Gastrocnemius medialis (tissue), 4 donors: ENCODE results near the gene GGT6. TPM values are rescaled to one million over a fixed set of nuclear protein-coding genes. Genes with fewer than 3 reads are reported as not detected.
A peak's percentile ranks its signal among the peaks of the same experiment; 100 is the strongest.

Experiments used
- ATAC-seq, 2 donors: fragments of 150-250 bp; one replicate each; pipeline ENCODE4 v1.9.1; 2016
- DNase-seq, 2 donors: peaks; one replicate each; pipeline ENCODE4 v3.0.0-alpha.2; 2019
- H3K27ac ChIP-seq, 4 donors: fragments of 200-600 bp; sonication (generic); 1 replicate in 1 of 4; 2 replicates in 3 of 4; pipeline ENCODE4 v1.5.1; 2016 to 2018; ENCODE audit warnings: mild to moderate bottlenecking in 2 of 4, moderate library complexity in 1 of 4
- H3K27me3 ChIP-seq, 3 donors: fragments of 200-600 bp; sonication (generic) in 2 of 3; 1 replicate in 1 of 3; 2 replicates in 2 of 3; pipeline versions ENCODE4 v1.5.1 to v1.6.0; 2016 to 2019; ENCODE audit warnings: mild to moderate bottlenecking in 1 of 3, moderate library complexity in 1 of 3
- H3K36me3 ChIP-seq, 2 donors: fragments of 200-600 bp; sonication (generic) in 1 of 2; one replicate each; pipeline ENCODE4 v1.5.1; 2017 to 2018
- H3K4me1 ChIP-seq, 2 donors: fragments of 200-600 bp; sonication (generic) in 1 of 2; one replicate each; pipeline ENCODE4 v1.5.1; 2016 to 2017; ENCODE audit warnings: mild to moderate bottlenecking in 2 of 2
- H3K4me3 ChIP-seq, 4 donors: fragments of 200-600 bp; sonication (generic) in 3 of 4; 1 replicate in 1 of 4; 2 replicates in 3 of 4; pipeline ENCODE4 v1.5.1; 2016 to 2019; ENCODE audit warnings: mild to moderate bottlenecking in 2 of 4
- H3K9me3 ChIP-seq, 3 donors: fragments of 200-600 bp; sonication (generic) in 2 of 3; 1 replicate in 1 of 3; 2 replicates in 2 of 3; pipeline ENCODE4 v1.5.1; 2016 to 2019
- POLR2A ChIP-seq, 2 donors: fragments of 450-650 bp; IDR thresholded peaks; one replicate each; pipeline ENCODE4 v1.6.1; 2017; ENCODE audit warnings: antibody characterized with exemption in 2 of 2, mild to moderate bottlenecking in 2 of 2, moderate library complexity in 2 of 2
- in situ Hi-C, 4 donors: fragments of 200-750 bp; cut with MboI; loops; one replicate each; pipeline versions ENCODE4 v1.15.0 to v1.8.0; 2017; ENCODE audit warnings: low sequenced_read_pairs in 4 of 4
- intact Hi-C: fragments of 100-400 bp; cut with DNase I; formaldehyde crosslinking; loops from one replicate; pipeline ENCODE4 v1.15.1; 2023; ENCODE audit warnings: low total_unique reads
- total RNA-seq, 4 donors: library from RNA; depleted of rRNA; stranded (reverse); fragments of >200 nt; gene quantifications; one replicate each; pipeline versions ENCODE4 v1.1.0 to v1.2.3, GENCODE V29; 2016
- TF ChIP-seq, protein P1 (sequence below), 5 experiments: fragments of 450-650 bp in 3 of 5; fragments of 200-600 bp in 2 of 5; sonication (generic) in 2 of 5; IDR thresholded peaks in 4 of 5; conservative IDR thresholded peaks in 1 of 5; 1 replicate in 4 of 5; 2 replicates in 1 of 5; pipeline ENCODE4 v1.5.1; 2016 to 2019; ENCODE audit warnings: antibody characterized with exemption in 5 of 5, mild to moderate bottlenecking in 3 of 5, moderate library complexity in 3 of 5

Gene GGT6
- total RNA-seq, 4 donors from 2014 or later = 0.63 TPM; not detected in 3

DNA sequence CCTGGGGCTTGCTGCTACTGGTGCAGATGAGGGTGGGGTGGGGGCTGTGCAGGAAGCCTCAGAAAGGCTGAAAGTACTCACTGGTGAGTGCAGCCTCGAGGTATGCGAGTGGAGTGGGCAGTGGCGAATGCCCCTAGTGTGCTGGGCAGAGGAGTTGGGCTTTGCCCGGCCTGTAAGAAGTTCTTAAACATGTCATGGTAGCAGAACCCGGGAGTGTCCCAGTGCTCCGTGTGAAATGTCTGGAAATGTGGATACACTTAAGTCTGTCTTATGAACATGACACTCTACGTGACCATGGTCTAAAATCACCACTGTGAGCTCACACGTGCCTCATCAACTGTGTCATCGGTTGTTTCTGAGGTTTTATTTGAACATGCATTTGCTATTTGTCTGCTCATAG lies 25.7 kb upstream of the GGT6 start:
- intact Hi-C loops (loop anchor here (2.0 kb wide), 1 partner anchor 15 kb away; no protein-coding TSS in a partner anchor), in situ Hi-C loops (no loop called here)
- H3K36me3 ChIP-seq = peaks cover 0 to 3% of the 10 kb centered on the region in 2 donors
- peak; percentile 67 for DNase-seq
- H3K27me3 ChIP-seq = no peaks in the 10 kb centered on the region
- peak overlapping the region; percentile 90 to 100 (median 98) for H3K27ac ChIP-seq
- no peaks in the 10 kb centered on the region for H3K9me3 ChIP-seq
- peaks cover 40 to 42% of the 10 kb centered on the region in 2 donors for H3K4me1 ChIP-seq
- peak; percentile 34 to 70 for ATAC-seq
- H3K4me3 ChIP-seq = peak overlapping the region; percentile 63 to 87 (median 73)
- TF ChIP-seq, protein P1, sequence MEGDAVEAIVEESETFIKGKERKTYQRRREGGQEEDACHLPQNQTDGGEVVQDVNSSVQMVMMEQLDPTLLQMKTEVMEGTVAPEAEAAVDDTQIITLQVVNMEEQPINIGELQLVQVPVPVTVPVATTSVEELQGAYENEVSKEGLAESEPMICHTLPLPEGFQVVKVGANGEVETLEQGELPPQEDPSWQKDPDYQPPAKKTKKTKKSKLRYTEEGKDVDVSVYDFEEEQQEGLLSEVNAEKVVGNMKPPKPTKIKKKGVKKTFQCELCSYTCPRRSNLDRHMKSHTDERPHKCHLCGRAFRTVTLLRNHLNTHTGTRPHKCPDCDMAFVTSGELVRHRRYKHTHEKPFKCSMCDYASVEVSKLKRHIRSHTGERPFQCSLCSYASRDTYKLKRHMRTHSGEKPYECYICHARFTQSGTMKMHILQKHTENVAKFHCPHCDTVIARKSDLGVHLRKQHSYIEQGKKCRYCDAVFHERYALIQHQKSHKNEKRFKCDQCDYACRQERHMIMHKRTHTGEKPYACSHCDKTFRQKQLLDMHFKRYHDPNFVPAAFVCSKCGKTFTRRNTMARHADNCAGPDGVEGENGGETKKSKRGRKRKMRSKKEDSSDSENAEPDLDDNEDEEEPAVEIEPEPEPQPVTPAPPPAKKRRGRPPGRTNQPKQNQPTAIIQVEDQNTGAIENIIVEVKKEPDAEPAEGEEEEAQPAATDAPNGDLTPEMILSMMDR (IDR thresholded peaks at IDR 0.05 in 4 of 5, conservative IDR thresholded peaks at IDR 0.05 in 1 of 5) = no peak
- peak; percentile 72 to 83 for TF ChIP-seq POLR2A (IDR thresholded peaks at IDR 0.05)

DNA sequence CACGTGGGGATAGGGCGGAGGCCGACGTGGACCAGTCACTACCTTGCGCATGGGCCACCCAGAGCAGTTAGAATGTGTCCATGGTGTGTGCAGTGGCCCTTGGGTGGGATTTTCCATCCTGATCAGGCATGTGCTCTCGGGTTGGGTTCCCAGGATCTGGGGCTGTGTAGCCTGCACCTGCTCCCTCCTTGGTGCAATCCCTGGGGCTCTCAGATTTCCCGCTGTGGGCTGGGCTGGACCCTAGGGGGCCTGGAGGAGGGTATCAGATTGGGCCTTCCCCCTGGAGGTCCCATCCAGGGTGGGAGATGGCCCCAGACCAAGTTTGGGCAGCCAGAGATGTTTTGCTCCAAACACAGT lies 25.2 kb upstream of the GGT6 start:
- Histone ChIP-seq H3K4me3 (peak overlapping the region; percentile 63 to 87 (median 73)), H3K27me3 (no peaks in the 10 kb centered on the region), H3K4me1 (peaks cover 36 to 38% of the 10 kb centered on the region in 2 donors)

DNA sequence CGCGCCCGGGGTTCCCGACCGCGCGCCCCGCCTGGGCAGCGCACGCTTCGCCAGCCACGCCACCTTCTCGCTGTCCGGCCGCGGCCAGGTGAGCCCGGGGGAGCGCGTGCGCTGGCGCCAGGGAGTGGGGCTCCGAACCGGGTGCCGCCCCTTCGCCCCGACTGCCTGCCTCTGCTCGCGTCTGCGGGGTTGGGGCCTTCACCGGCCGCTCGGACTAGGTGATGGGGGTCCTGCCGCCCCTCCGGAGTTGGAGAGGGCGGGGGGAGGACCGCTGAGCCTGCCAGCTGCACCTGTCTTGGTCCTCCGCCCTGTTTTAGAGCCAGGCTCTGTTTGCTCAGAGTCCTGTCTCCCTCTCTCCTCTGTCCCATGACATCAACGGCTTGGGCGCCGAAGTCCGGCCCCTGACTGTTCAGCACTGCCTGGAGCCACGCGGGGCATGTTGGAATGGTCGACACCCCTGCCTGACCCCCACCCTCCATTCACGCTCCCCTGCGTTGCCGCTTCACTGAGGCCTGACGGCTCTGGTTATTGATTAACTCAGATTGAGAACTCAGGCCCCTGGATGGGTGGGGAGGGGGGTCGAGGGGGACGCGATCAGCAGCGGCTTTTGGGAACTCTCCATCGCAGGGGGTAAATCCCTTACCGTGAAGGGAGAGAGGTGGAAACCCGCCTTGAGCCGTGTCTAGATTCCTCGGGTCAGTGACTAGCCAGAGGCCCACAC lies 24.7 kb upstream of the GGT6 start:
- TF ChIP-seq, protein P1 (IDR thresholded peaks at IDR 0.05 in 4 of 5, conservative IDR thresholded peaks at IDR 0.05 in 1 of 5) = no peak
- peak; percentile 70 to 81 for TF ChIP-seq POLR2A (IDR thresholded peaks at IDR 0.05)
- no peaks in the 10 kb centered on the region for H3K9me3 ChIP-seq
- no peaks in the 10 kb centered on the region for H3K27me3 ChIP-seq
- in situ Hi-C loops = no loop called here
- no peak for DNase-seq
- ATAC-seq = peak in 1 of 2 donors; percentile 8
- H3K27ac ChIP-seq = peak overlapping the region; percentile 90 to 100 (median 98)
- H3K4me3 ChIP-seq = peak overlapping the region; percentile 63 to 87 (median 73)
- peaks cover 31 to 33% of the 10 kb centered on the region in 2 donors for H3K4me1 ChIP-seq
- intact Hi-C loops = loop anchor here (5.0 kb wide), 1 partner anchor 32 kb away; no protein-coding TSS in a partner anchor
- peaks cover 0 to 3% of the 10 kb centered on the region in 2 donors for H3K36me3 ChIP-seq

More for the DNA sequence above, 25.2 kb upstream of the GGT6 start:
- peaks cover 0 to 3% of the 10 kb centered on the region in 2 donors for H3K36me3 ChIP-seq
- intact Hi-C loops = no loop called here
- ATAC-seq = peak; percentile 54 to 55
- no peaks in the 10 kb centered on the region for H3K9me3 ChIP-seq
- in situ Hi-C loops = no loop called here
- TF ChIP-seq POLR2A (IDR thresholded peaks at IDR 0.05) = peak in 1 of 2 donors; percentile 5
- TF ChIP-seq, protein P1 (IDR thresholded peaks at IDR 0.05 in 4 of 5, conservative IDR thresholded peaks at IDR 0.05 in 1 of 5) = peak in 1 of 5 experiments; percentile 21
- peak; percentile 93 to 94 for DNase-seq
- H3K27ac ChIP-seq = peak overlapping the region; percentile 90 to 100 (median 98)

DNA sequence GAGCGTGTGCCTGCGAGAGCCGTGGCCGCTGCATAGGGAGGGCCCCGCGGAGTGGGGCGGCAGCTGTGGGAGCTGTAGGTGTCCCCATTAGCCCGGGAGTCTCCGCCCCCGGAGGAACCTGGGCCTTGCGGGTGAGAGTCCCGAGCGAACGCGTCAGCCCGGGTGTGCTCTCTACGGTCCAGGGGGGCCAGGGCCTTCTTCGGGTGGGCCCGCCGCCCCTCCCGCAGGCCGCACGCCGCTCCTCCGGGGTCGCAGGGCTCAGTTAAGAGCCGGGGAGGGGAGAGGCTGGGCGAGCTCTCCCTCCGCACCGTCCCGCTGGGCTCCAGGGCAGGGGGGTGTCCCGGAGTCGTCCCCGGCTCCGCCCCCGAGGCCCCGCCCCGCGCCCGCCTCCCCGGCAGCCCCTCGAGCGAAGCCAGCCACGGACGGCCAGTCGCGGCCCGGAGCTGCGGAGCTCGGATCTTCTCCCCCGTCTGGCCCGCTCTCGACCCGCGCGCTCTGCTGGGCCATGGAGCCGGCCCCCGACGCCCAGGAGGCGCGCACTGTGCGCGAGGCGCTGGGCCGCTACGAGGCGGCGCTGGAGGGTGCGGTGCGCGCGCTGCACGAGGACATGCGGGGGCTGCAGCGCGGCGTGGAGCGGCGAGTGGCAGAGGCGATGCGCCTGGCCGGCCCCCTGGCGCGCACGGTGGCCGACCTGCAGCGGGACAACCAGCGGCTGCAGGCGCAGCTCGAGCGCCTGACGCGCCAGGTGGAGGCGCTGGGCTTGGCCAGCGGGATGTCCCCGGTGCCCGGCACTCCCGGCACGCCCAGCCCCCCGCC lies 23.9 kb upstream of the GGT6 start, which contains the start of gene SMTNL2:
SMTNL2 (plus strand) TSS at position 429 of the 816 bp plus-strand sequence; CDS start at position 506, 77 bp downstream.
- H3K9me3 ChIP-seq = no peaks in the 10 kb centered on the region
- TF ChIP-seq, protein P1 (IDR thresholded peaks at IDR 0.05 in 4 of 5, conservative IDR thresholded peaks at IDR 0.05 in 1 of 5) = peak in 2 of 5 experiments; percentile 11 to 15
- TF ChIP-seq POLR2A (IDR thresholded peaks at IDR 0.05) = peak; percentile 95 to 96
- peak within 1 kb of the TSS; percentile 63 to 87 (median 73) for H3K4me3 ChIP-seq
- peak; percentile 31 to 52 for ATAC-seq
- H3K36me3 ChIP-seq = peaks cover 0 to 3% of the 10 kb centered on the region in 2 donors
- peak; percentile 67 to 88 for DNase-seq
- peak within 1 kb of the TSS; percentile 90 to 100 (median 98) for H3K27ac ChIP-seq
- H3K4me1 ChIP-seq = peaks cover 28 to 29% of the 10 kb centered on the region in 2 donors
- in situ Hi-C loops = no loop called here
- H3K27me3 ChIP-seq = no peaks in the 10 kb centered on the region
- intact Hi-C loops = loop anchor here (5.0 kb wide), 1 partner anchor 33 kb away; no protein-coding TSS in a partner anchor
